UCSD-AML1 (cell line): ENCODE data around the gene BTLA.
"Not testable (repeated sequence)": the region's sequence is repeated elsewhere in the genome, so short reads cannot be mapped to it uniquely, and the experiment has no call there.

Source experiments
- DNase-seq: peaks from one replicate; lab custom pipeline; 2025; ENCODE audit not compliant: unreplicated experiment; lab: John Stamatoyannopoulos, UW

The BTLA gene, protein sequence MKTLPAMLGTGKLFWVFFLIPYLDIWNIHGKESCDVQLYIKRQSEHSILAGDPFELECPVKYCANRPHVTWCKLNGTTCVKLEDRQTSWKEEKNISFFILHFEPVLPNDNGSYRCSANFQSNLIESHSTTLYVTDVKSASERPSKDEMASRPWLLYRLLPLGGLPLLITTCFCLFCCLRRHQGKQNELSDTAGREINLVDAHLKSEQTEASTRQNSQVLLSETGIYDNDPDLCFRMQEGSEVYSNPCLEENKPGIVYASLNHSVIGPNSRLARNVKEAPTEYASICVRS

DNA sequence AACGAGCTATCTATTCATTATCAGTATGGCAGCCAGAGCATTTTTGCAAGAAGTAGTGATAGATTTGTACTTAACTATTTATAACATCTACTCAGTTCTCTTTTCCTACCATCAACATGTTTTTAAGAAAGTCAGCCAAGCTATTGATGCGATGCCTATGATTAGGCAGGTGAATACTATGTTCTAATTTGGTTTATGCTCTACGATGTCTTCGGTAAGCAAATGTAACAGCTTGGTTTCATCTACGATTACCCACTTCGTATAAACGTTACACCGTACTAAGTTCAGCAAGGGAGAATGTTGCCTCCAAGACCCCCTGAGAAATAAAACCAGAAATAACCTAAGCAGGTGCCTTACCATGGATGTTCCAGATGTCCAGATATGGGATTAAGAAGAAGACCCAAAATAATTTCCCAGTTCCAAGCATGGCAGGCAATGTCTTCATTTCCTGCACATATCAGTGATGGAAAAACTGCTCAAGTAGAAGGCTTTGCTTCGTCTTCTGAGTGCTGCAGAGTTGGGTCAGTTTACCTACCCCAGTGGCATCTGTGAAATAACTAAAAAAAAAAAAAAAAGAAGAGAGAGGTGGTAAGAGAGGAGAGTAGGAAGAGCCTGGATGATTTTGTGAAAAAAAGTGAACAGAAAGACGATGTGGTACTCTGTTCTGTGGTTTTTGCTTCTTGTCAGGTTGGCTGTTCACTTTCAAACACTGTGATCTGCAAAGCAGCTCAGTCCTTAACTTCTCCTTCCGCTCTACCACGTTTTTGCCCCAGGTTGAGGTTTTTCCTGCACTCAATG is at the start of gene BTLA:
BTLA (minus strand) TSS at position 559 of the 798 bp plus-strand sequence; CDS start at position 445, 114 bp downstream.
- no peak for DNase-seq

GRCh38 chr3:112546216-112546759 is 47.0 kb upstream of the BTLA start:
- no peak for DNase-seq

DNA sequence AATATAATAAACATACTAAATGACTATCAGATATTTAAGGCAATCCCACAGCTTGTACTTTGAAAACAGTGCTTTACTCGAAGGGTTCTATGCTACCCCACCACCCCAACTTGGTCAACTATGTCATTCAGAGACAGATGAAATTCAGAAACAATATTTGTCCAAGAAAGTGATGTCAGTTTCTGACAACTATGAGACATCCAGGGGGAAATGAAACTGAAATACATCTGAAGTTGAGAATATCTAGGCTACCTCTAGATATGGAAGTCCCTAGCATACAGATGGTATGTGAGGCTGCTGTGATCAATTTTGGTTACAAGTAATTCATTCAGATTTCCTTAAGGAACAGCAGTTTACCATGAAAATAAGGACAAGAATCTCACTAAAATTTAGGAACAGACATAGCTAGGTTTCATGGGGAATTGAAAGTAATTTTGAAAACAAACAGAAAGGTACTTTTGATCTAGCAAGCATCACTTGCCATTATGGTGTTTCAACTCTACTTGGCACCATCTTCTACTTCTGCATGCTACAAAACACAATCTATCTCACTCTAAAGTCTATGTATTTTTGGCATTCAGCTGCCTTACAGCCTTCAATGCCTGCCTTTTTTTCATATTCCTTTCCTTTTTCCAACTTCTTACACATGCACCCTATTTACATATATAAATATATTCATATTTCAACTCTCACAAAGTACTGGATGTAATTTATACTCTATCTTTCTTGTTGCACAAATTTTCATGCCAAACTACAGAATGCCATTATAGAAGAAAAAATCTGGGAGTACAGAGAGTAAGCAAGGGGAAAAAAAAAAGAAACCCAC is 40.8 kb upstream of the BTLA start:
- no peak for DNase-seq

- DNase-seq, result no peak
Measured at GRCh38 chr3:112531358-112531781, 32.1 kb upstream of the BTLA start.

DNA sequence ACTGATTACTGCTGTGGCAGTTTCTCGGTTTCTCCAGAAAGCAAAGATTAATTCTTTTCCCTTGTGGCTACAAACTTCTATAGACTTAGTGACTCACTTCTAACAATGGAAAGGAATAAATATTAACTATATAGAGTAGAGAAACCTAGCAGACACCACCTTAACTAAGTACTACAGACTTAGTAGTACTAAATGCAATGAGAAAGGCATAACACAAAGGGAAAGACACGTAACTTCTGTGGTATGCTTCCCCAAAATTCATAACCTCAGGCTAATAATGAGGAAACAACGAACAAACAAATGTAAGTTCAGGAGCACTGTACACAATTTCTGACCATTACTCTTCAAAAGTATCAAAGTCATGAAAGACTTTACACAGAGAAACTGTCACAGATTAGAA is 31.3 kb upstream of the BTLA start:
- DNase-seq, result no peak

- not testable (repeated sequence) for DNase-seq
Measured at GRCh38 chr3:112524127-112524526, 24.9 kb upstream of the BTLA start.

GRCh38 chr3:112519424-112520001 is 20.2 kb upstream of the BTLA start:
- DNase-seq, result no peak

- DNase-seq, result not testable (repeated sequence)
Measured at GRCh38 chr3:112518970-112519369, 19.7 kb upstream of the BTLA start.

- no peak for DNase-seq
Measured at GRCh38 chr3:112514527-112515128, 15.4 kb upstream of the BTLA start.

- no peak for DNase-seq
Measured at GRCh38 chr3:112512320-112512719, 13.0 kb upstream of the BTLA start.

- no peak for DNase-seq
Measured at GRCh38 chr3:112508860-112509259, 9.6 kb upstream of the BTLA start.

GRCh38 chr3:112508261-112508660 is 9.0 kb upstream of the BTLA start:
- no peak for DNase-seq

GRCh38 chr3:112505907-112506306 is 6.6 kb upstream of the BTLA start:
- no peak for DNase-seq

DNA sequence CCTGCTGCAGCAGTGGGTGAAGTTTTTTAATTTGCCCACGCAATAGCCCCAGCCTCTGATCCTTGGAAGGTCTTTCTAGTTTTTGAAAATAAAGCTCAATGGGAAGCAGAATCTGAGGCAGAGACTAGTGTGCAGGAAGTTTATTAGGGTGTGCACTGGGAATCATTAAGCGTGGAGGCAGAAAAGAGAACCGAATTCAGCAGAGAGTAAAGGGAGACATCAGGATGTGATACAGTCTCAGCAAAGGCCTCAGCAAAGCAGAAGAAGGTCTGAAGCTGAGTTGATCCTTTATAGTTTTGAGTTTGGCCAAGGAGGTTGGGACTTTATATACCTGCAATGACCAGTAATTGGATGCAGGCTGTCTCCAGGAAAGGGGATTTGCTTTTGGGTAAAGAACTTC is 4.9 kb upstream of the BTLA start:
- DNase-seq, result no peak

DNA sequence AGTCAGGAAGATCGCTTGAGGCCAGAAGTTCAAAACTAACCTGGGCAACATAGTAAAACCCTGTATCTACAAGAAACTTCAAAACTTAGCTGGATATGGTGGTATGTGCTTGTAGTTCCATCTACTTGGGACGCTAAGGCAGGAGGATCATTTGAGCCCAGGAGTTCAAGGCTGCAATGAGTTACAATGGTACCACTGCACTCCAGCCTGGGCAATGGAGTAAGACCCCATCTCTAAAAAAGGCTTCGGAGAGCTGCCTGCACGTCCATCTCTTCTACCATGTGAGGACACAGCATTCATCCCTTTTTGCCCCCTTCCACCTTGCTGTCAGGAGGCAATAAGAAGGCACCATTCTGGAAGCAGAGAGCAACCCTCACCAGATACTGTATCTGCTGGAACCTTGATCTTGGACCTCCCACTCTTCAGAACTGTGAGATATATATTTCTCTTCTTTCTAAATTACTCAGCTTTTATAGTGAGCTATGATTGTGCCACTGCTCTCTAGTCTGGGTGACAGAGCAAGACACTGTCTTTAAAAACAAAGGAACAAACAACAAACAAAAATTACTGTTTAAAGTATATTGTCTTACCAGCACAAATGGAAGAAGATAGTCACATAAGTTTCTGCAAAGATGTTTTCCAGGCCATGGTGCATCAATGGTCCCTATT is 4.2 kb upstream of the BTLA start:
- DNase-seq, result no peak

- DNase-seq, result no peak
Measured at GRCh38 chr3:112500621-112501020, 1.3 kb upstream of the BTLA start.

DNA sequence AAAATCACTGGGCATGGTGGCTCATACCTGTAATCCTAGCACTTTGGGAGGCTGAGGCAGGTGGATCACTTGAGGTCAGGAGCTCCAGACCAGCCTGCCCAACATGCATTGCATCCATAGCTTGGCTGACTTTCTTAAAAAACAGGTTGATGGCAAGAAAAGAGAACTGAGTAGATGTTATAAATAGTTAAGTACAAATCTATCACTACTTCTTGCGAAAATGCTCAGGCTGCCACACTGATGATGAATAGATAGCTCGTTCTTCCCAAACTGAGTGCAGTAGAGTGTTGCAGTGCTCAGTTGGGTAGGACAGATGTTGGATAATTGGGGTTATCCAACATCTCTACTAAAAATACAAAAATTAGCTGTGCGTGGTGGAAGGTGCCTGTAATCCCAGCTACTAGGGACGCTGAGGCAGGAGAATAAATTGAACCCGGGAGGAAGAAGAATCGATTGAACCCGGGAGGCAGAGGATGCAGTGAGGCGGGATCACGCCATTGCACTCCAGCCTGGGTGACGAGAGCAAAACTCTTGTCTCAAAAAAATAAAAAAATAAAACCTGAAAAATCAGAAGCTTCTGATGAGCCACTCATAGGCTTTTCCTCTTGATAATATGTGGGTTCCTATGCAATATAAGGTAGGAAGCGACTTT is 1.2 kb downstream of the BTLA start:
- no peak for DNase-seq

DNA sequence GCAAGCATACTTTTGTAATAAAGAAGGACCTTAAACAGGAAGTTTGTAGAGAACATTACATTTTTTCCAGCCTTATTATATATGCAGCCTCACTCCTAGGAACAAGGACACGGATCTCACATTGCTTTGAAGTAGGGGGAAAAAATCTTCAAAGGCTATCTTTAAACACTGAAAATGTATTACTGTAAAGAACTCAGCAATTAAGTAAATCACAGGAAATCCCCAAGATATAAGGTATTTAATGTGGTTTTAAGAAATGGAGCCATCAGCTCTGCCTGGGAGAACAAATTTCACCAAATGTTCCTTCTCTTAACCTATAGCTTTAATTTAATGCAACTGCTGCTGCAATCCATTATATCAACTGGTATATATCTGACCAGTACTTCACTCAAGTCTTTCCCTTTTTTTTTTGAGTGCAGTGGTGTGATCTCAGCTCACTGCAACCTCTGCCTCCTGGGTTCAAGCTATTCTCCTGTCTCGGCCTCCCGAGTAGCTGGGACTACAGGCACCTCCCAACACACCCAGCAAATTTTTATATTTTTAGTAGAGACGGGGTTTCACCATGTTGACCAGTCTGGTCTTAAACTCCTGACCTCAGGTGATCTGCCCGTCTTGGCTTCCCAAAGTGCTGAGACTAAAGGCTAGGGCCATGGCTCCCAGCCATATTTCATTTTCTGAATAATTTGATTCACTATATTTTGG is 2.8 kb downstream of the BTLA start:
- DNase-seq, result no peak

DNA sequence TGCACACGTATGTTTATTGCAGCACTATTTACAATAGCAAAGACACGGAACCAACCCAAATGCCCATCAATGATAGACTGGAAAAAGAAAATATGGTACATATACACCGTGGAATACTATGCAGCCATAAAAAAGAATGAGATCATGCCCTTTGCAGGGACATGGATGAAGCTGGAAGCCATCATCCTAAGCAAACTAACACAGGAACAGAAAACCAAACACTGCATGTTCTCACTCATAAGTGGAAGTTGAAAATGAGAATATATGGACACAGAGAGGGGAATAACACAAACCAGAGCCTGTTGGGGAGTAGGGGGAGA is 4.9 kb downstream of the BTLA start:
- not testable (repeated sequence) for DNase-seq
